GM21786 (cell line): Measurements from ENCODE around the gene LKAAEAR1.

Experiments
- ATAC-seq: cut with Tn5 transposase; IDR thresholded peaks from one replicate; pipeline ENCODE4 v1.9.1; 2021; ENCODE audit not compliant: unreplicated experiment

Gene LKAAEAR1

GRCh38 chr20:64111841-64112641, 27.8 kb upstream of the LKAAEAR1 start:
- no peak for ATAC-seq

- ATAC-seq, result no peak
Observed at GRCh38 chr20:64110411-64111068, 26.3 kb upstream of the LKAAEAR1 start.

GRCh38 chr20:64109831-64110391, 25.7 kb upstream of the LKAAEAR1 start:
- no peak for ATAC-seq

GRCh38 chr20:64108731-64109681, 24.8 kb upstream of the LKAAEAR1 start:
- ATAC-seq, result no peak

GRCh38 chr20:64107736-64108457, 23.7 kb upstream of the LKAAEAR1 start:
- ATAC-seq, result no peak

GRCh38 chr20:64106981-64107735, 23.0 kb upstream of the LKAAEAR1 start, which contains the start of gene NPBWR2:
Gene NPBWR2 (minus strand): TSS chr20:64107565. CDS start chr20:64106831, 734 bp downstream.
- no peak for ATAC-seq

- no peak for ATAC-seq
Observed at GRCh38 chr20:64106435-64106961, 22.3 kb upstream of the LKAAEAR1 start.

- ATAC-seq, result no peak
Observed at GRCh38 chr20:64105846-64106434, 21.7 kb upstream of the LKAAEAR1 start.

GRCh38 chr20:64104667-64105451, 20.7 kb upstream of the LKAAEAR1 start:
- ATAC-seq, result no peak

GRCh38 chr20:64103871-64104666, 19.9 kb upstream of the LKAAEAR1 start:
- ATAC-seq, result no peak

GRCh38 chr20:64102647-64103354, 18.6 kb upstream of the LKAAEAR1 start:
- ATAC-seq, result no peak

- ATAC-seq, result no peak
Observed at GRCh38 chr20:64101731-64102621, 17.8 kb upstream of the LKAAEAR1 start.

- ATAC-seq, result no peak
Observed at GRCh38 chr20:64100946-64101688, 16.9 kb upstream of the LKAAEAR1 start.

- no peak for ATAC-seq
Observed at GRCh38 chr20:64100566-64100888, 16.3 kb upstream of the LKAAEAR1 start.
